ENCODE data around the gene STAT4. TPM values are rescaled to one million over a fixed set of nuclear protein-coding genes. Genes with fewer than 3 reads are reported as not detected.

Gene STAT4, protein sequence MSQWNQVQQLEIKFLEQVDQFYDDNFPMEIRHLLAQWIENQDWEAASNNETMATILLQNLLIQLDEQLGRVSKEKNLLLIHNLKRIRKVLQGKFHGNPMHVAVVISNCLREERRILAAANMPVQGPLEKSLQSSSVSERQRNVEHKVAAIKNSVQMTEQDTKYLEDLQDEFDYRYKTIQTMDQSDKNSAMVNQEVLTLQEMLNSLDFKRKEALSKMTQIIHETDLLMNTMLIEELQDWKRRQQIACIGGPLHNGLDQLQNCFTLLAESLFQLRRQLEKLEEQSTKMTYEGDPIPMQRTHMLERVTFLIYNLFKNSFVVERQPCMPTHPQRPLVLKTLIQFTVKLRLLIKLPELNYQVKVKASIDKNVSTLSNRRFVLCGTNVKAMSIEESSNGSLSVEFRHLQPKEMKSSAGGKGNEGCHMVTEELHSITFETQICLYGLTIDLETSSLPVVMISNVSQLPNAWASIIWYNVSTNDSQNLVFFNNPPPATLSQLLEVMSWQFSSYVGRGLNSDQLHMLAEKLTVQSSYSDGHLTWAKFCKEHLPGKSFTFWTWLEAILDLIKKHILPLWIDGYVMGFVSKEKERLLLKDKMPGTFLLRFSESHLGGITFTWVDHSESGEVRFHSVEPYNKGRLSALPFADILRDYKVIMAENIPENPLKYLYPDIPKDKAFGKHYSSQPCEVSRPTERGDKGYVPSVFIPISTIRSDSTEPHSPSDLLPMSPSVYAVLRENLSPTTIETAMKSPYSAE
- 1.0 and 1.4 TPM in 2 replicates for total RNA-seq
- long read RNA-seq = 0 reads

DNA sequence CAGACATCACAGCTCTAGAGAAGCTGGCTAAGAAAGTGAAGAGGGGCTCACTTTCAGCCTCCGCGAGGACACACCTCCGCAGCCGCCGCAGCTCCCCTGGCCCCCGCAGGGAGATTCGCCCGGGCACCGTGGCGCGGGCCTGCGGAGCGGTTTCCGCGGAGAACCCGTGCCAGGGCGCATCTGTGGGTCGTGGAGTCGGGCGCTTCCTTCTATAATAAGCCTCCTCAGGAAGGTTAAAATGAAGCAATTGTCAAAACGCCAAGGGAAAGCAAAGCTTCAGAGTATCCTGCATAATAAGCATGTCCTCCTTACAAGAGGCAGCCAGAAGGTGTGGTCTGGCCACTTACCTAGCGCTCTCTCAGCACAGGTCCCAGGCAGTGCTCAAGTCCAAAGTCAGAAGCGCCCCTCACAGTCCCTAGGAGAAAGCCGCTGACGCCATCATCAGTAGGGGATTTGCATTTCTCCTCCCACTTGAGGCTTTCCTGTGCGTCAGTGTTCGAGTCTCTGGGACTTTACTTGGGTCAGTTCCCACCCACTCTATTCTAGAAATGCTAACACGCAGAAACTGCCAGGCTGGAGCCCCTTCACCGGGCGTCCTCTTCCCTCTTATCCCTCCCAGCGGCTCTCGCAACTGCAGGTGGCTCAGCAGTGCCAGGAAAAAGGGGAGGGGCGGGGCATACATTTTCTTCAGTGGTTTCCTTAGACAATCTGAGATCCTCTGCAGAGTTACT, at the start of gene STAT4:
STAT4 (minus strand) TSS at position 395 of the 731 bp plus-strand sequence. CDS start 2,791 bp downstream, outside the sequence.
- peak within 1 kb of the TSS; percentile 86 for H3K27ac Mint-ChIP-seq (ENCODE audit: unreplicated experiment)
- peak within 1 kb of the TSS; percentile 76 for H3K4me3 Mint-ChIP-seq
- no peaks in the 10 kb centered on the region for H3K36me3 Mint-ChIP-seq (ENCODE audit: low read depth)
- peaks cover 8% of the 10 kb centered on the region for H3K4me1 Mint-ChIP-seq
- peaks cover 37% of the 10 kb centered on the region for H3K27me3 Mint-ChIP-seq (ENCODE audit: low read depth)
- no peak for DNase-seq (ENCODE audit: low read depth, low spot score)
- H3K9me3 Mint-ChIP-seq = no peaks in the 10 kb centered on the region
- TF ChIP-seq, protein P1, sequence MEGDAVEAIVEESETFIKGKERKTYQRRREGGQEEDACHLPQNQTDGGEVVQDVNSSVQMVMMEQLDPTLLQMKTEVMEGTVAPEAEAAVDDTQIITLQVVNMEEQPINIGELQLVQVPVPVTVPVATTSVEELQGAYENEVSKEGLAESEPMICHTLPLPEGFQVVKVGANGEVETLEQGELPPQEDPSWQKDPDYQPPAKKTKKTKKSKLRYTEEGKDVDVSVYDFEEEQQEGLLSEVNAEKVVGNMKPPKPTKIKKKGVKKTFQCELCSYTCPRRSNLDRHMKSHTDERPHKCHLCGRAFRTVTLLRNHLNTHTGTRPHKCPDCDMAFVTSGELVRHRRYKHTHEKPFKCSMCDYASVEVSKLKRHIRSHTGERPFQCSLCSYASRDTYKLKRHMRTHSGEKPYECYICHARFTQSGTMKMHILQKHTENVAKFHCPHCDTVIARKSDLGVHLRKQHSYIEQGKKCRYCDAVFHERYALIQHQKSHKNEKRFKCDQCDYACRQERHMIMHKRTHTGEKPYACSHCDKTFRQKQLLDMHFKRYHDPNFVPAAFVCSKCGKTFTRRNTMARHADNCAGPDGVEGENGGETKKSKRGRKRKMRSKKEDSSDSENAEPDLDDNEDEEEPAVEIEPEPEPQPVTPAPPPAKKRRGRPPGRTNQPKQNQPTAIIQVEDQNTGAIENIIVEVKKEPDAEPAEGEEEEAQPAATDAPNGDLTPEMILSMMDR (conservative IDR thresholded peaks at IDR 0.05) = no peak

DNA sequence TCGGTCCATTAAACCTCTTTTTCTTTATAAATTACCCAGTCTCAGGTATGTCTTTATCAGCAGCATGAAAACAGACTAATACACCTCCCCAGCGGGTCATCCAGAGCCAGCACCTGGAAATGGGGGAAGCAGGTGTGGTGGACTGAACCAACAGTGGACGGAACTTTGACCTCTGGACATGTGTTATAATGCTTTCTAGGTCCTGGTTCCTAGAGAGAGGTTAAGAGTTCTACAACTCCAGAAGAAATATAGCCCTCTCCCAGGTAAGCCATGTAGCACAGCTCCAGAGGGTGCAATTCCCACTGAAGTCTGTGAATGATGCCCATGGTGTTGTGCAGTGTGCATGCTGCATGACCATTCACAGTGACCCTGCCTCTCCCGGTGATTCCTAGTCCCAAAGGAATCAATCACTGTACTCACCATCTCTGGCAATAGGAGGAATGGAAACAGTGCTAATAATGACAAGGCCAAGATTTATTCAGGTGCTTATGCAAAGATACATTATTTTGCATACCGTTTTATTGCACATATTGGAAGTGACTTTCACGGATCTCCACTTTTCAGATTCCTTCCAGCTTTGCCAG, 49.2 kb upstream of the STAT4 start:
- H3K27me3 Mint-ChIP-seq (ENCODE audit: low read depth) = no peaks in the 10 kb centered on the region
- TF ChIP-seq, protein P1 (conservative IDR thresholded peaks at IDR 0.05) = no peak
- no peaks in the 10 kb centered on the region for H3K4me1 Mint-ChIP-seq
- no peaks in the 10 kb centered on the region for H3K9me3 Mint-ChIP-seq
- H3K27ac Mint-ChIP-seq (ENCODE audit: unreplicated experiment) = no peak overlapping the region
- no peak overlapping the region for H3K4me3 Mint-ChIP-seq
- DNase-seq (ENCODE audit: low read depth, low spot score) = no peak
- no peaks in the 10 kb centered on the region for H3K36me3 Mint-ChIP-seq (ENCODE audit: low read depth)

DNA sequence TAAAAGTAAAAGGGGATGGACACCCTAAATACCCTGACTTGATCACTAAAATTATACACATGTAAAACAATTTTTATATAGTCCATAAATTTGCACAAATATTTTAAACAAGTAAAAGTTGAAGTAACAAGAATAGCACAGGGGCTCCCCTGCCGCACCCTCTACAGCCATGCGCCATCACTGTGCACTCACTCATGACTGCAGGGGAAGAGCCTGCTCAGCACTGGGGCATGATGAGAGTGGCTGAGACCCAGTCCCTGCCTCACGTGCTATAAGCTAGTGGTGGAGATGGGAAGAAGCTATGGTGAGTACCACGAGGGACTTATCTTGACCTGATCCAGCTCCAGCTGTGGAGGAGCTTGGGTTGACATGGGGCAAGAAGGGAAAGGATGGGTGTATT, 47.5 kb upstream of the STAT4 start:
- no peaks in the 10 kb centered on the region for H3K36me3 Mint-ChIP-seq (ENCODE audit: low read depth)
- TF ChIP-seq, protein P1 (conservative IDR thresholded peaks at IDR 0.05) = no peak
- no peak overlapping the region for H3K4me3 Mint-ChIP-seq
- H3K27ac Mint-ChIP-seq (ENCODE audit: unreplicated experiment) = no peak overlapping the region
- no peaks in the 10 kb centered on the region for H3K27me3 Mint-ChIP-seq (ENCODE audit: low read depth)
- no peaks in the 10 kb centered on the region for H3K4me1 Mint-ChIP-seq
- no peaks in the 10 kb centered on the region for H3K9me3 Mint-ChIP-seq
- DNase-seq (ENCODE audit: low read depth, low spot score) = no peak

DNA sequence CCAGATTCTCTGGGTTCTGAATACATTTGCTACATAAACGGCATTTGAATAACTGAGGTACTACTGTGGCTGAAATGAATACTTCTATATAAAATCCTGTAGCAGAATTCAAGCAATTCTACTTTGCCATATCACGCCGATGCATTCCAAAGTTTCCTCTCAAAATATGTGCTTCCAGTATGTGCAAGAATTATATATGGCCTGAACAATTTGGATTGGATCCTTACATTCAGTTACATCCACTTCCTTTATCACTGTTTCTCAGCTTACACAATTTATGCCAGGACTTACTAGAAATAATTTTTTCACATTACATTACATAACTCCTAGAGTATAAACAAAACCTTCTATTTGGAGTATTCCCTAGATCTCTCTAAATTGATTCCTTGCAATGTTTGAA, 46.3 kb upstream of the STAT4 start:
- Mint-ChIP-seq H3K27ac (ENCODE audit: unreplicated experiment) (no peak overlapping the region), H3K27me3 (ENCODE audit: low read depth) (no peaks in the 10 kb centered on the region), H3K4me3 (no peak overlapping the region), H3K9me3 (no peaks in the 10 kb centered on the region), H3K4me1 (no peaks in the 10 kb centered on the region), H3K36me3 (ENCODE audit: low read depth) (no peaks in the 10 kb centered on the region)
- TF ChIP-seq, protein P1 (conservative IDR thresholded peaks at IDR 0.05) = no peak
- DNase-seq (ENCODE audit: low read depth, low spot score) = no peak

DNA sequence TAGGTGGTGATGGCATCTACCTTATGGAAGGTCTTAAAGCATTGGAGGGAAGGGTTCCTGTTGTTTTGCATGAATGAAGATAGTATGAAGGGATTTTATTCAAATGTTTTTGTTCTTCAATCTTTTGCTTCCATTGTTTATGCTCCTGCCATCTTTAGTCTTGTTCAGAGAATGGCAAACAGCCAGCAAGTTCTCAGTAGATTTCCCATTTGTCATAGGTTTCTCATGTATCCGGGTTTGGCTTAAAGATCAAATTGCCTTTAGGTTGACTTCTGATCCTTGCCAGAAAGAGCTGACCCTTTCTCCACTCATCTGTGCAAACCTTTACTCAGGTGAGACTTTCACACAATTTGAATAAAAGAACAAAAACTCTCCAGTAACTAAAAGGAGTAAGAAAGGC, 44.2 kb upstream of the STAT4 start:
- H3K27me3 Mint-ChIP-seq (ENCODE audit: low read depth) = no peaks in the 10 kb centered on the region
- H3K27ac Mint-ChIP-seq (ENCODE audit: unreplicated experiment) = no peak overlapping the region
- TF ChIP-seq, protein P1 (conservative IDR thresholded peaks at IDR 0.05) = no peak
- no peak overlapping the region for H3K4me3 Mint-ChIP-seq
- DNase-seq (ENCODE audit: low read depth, low spot score) = no peak
- H3K36me3 Mint-ChIP-seq (ENCODE audit: low read depth) = no peaks in the 10 kb centered on the region
- no peaks in the 10 kb centered on the region for H3K4me1 Mint-ChIP-seq
- H3K9me3 Mint-ChIP-seq = peaks cover 2% of the 10 kb centered on the region

Measured in neural crest cell (in vitro differentiated cells).